Karpas-422 (cell line): Measurements from ENCODE around the gene SUB1. TPM values are rescaled to one million over a fixed set of nuclear protein-coding genes. Genes with fewer than 3 reads are reported as not detected.
A peak's percentile ranks its signal among the peaks of the same experiment; 100 is the strongest.

ENCODE experiments used
- DNase-seq: peaks from one replicate; pipeline ENCODE4 v3.0.0-alpha.2; 2015
- H2AFZ ChIP-seq: fragments of 200-600 bp; sonication (generic); 2 replicates; pipeline ENCODE4 v1.6.1; 2014; ENCODE audit warnings: antibody characterized with exemption, low read length, mixed read lengths
- H3K27ac ChIP-seq: fragments of 200-600 bp; sonication (generic); 2 replicates; pipeline ENCODE4 v1.5.1; 2014; ENCODE audit warnings: mild to moderate bottlenecking, low read length, moderate library complexity
- H3K27me3 ChIP-seq: fragments of 200-600 bp; sonication (generic); 2 replicates; pipeline ENCODE4 v1.6.1; 2014; ENCODE audit warnings: low read length, mixed read lengths
- H3K36me3 ChIP-seq: fragments of 200-600 bp; sonication (generic); 2 replicates; pipeline ENCODE4 v1.6.1; 2014; ENCODE audit warnings: low read length, mixed read lengths; ENCODE audit not compliant: insufficient read depth
- H3K4me1 ChIP-seq: fragments of 200-600 bp; sonication (generic); 2 replicates; pipeline ENCODE4 v1.6.1; 2014; ENCODE audit warnings: mild to moderate bottlenecking, low read length, mixed read lengths
- H3K4me2 ChIP-seq: fragments of 200-600 bp; sonication (generic); 2 replicates; pipeline ENCODE4 v1.6.1; 2014; ENCODE audit warnings: low read length, low read depth, mild to moderate bottlenecking; ENCODE audit not compliant: poor library complexity, severe bottlenecking
- H3K4me3 ChIP-seq: fragments of 200-600 bp; sonication (generic); 2 replicates; pipeline ENCODE4 v1.5.1; 2014; ENCODE audit warnings: mild to moderate bottlenecking, antibody characterized with exemption, low read length, mixed read lengths
- H3K79me2 ChIP-seq: fragments of 200-600 bp; sonication (generic); 2 replicates; pipeline ENCODE4 v1.6.1; 2014; ENCODE audit warnings: mild to moderate bottlenecking, low read length, mixed read lengths
- H3K9ac ChIP-seq: fragments of 200-600 bp; sonication (generic); 2 replicates; pipeline ENCODE4 v1.6.0; 2014; ENCODE audit warnings: low read length
- H3K9me2 ChIP-seq: fragments of 200-600 bp; sonication (generic), shearing (Covaris generic); replicated peaks from 2 replicates; pipeline ENCODE4 v1.6.0; 2014; ENCODE audit warnings: mild to moderate bottlenecking, low read length, moderate library complexity; ENCODE audit not compliant: insufficient read depth
- H3K9me3 ChIP-seq: fragments of 300-700, 200-600 bp; sonication (generic); 2 replicates; pipeline ENCODE4 v1.6.1; 2014; ENCODE audit warnings: low read length, mixed read lengths
- H4K20me1 ChIP-seq: fragments of 200-600 bp; sonication (generic); 2 replicates; pipeline ENCODE4 v1.6.1; 2014; ENCODE audit warnings: mild to moderate bottlenecking, antibody characterized with exemption, low read length, low read depth; ENCODE audit not compliant: insufficient read depth
- total RNA-seq: library from RNA; depleted of rRNA; stranded (reverse); fragments of >200 nt; shearing (Covaris generic); gene quantifications from 2 replicates; pipeline ENCODE4 v1.2.3, GENCODE V29; 2014; ENCODE audit warnings: low replicate concordance

Gene SUB1
- total RNA-seq, 1 experiment from 2014 or later = 75.0 TPM

GRCh38 chr5:32612134-32612888 lies 27.0 kb downstream of the SUB1 start:
- DNase-seq = no peak
- H3K27ac ChIP-seq = no peak overlapping the region
- no peak overlapping the region for H2AFZ ChIP-seq
- H3K36me3 ChIP-seq = no peaks in the 10 kb centered on the region
- no peaks in the 10 kb centered on the region for H3K9me3 ChIP-seq
- no peaks in the 10 kb centered on the region for H3K4me1 ChIP-seq
- H3K9me2 ChIP-seq = no peaks in the 10 kb centered on the region
- H3K9ac ChIP-seq = no peak overlapping the region
- H3K79me2 ChIP-seq = no peaks in the 10 kb centered on the region
- no peak overlapping the region for H3K4me3 ChIP-seq
- H3K4me2 ChIP-seq = no peak overlapping the region
- no peaks in the 10 kb centered on the region for H3K27me3 ChIP-seq
- no peaks in the 10 kb centered on the region for H4K20me1 ChIP-seq

GRCh38 chr5:32613050-32613672 lies 27.8 kb downstream of the SUB1 start:
- DNase-seq = peak; percentile 91
- H3K9me2 ChIP-seq = no peaks in the 10 kb centered on the region
- no peak overlapping the region for H3K9ac ChIP-seq
- no peaks in the 10 kb centered on the region for H4K20me1 ChIP-seq
- no peaks in the 10 kb centered on the region for H3K4me1 ChIP-seq
- H3K27me3 ChIP-seq = no peaks in the 10 kb centered on the region
- no peaks in the 10 kb centered on the region for H3K36me3 ChIP-seq
- no peak overlapping the region for H3K4me2 ChIP-seq
- H3K79me2 ChIP-seq = no peaks in the 10 kb centered on the region
- no peaks in the 10 kb centered on the region for H3K9me3 ChIP-seq
- no peak overlapping the region for H3K4me3 ChIP-seq
- no peak overlapping the region for H2AFZ ChIP-seq
- no peak overlapping the region for H3K27ac ChIP-seq

GRCh38 chr5:32615236-32615635 lies 29.9 kb downstream of the SUB1 start:
- Histone ChIP-seq H3K9me2 (no peaks in the 10 kb centered on the region), H3K4me3 (no peak overlapping the region), H3K79me2 (no peaks in the 10 kb centered on the region), H4K20me1 (no peaks in the 10 kb centered on the region), H3K9ac (no peak overlapping the region), H3K4me1 (no peaks in the 10 kb centered on the region), H2AFZ (no peak overlapping the region), H3K9me3 (no peaks in the 10 kb centered on the region), H3K27me3 (no peaks in the 10 kb centered on the region), H3K36me3 (no peaks in the 10 kb centered on the region), H3K27ac (no peak overlapping the region), H3K4me2 (no peak overlapping the region)
- DNase-seq = no peak

GRCh38 chr5:32618962-32619361 lies 33.6 kb downstream of the SUB1 start:
- Histone ChIP-seq H4K20me1 (no peaks in the 10 kb centered on the region), H3K27ac (no peak overlapping the region), H3K9me2 (no peaks in the 10 kb centered on the region), H3K9ac (no peak overlapping the region), H2AFZ (no peak overlapping the region), H3K4me1 (no peaks in the 10 kb centered on the region), H3K4me3 (no peak overlapping the region), H3K79me2 (no peaks in the 10 kb centered on the region), H3K27me3 (no peaks in the 10 kb centered on the region), H3K4me2 (no peak overlapping the region), H3K9me3 (no peaks in the 10 kb centered on the region), H3K36me3 (no peaks in the 10 kb centered on the region)
- DNase-seq = no peak

GRCh38 chr5:32621256-32621655 lies 35.9 kb downstream of the SUB1 start:
- Histone ChIP-seq H3K4me1 (no peaks in the 10 kb centered on the region), H2AFZ (no peak overlapping the region), H3K9ac (no peak overlapping the region), H3K36me3 (no peaks in the 10 kb centered on the region), H3K4me2 (no peak overlapping the region), H3K9me3 (no peaks in the 10 kb centered on the region), H3K4me3 (no peak overlapping the region), H3K27ac (no peak overlapping the region), H3K27me3 (no peaks in the 10 kb centered on the region), H4K20me1 (no peaks in the 10 kb centered on the region), H3K9me2 (no peaks in the 10 kb centered on the region), H3K79me2 (no peaks in the 10 kb centered on the region)
- DNase-seq = no peak

- no peak overlapping the region for H3K27ac ChIP-seq
- H3K9me3 ChIP-seq = no peaks in the 10 kb centered on the region
- DNase-seq = no peak
- no peaks in the 10 kb centered on the region for H3K27me3 ChIP-seq
- no peaks in the 10 kb centered on the region for H3K4me1 ChIP-seq
- no peaks in the 10 kb centered on the region for H4K20me1 ChIP-seq
- no peak overlapping the region for H2AFZ ChIP-seq
- no peaks in the 10 kb centered on the region for H3K79me2 ChIP-seq
- H3K9ac ChIP-seq = no peak overlapping the region
- no peak overlapping the region for H3K4me2 ChIP-seq
- H3K36me3 ChIP-seq = no peaks in the 10 kb centered on the region
- H3K9me2 ChIP-seq = no peaks in the 10 kb centered on the region
- H3K4me3 ChIP-seq = no peak overlapping the region
These were observed 39.7 kb downstream of the SUB1 start for GRCh38 chr5:32625106-32625505.

GRCh38 chr5:32625547-32625946 lies 40.2 kb downstream of the SUB1 start:
- Histone ChIP-seq H3K36me3 (no peaks in the 10 kb centered on the region), H3K27ac (no peak overlapping the region), H3K4me3 (no peak overlapping the region), H3K79me2 (no peaks in the 10 kb centered on the region), H4K20me1 (no peaks in the 10 kb centered on the region), H3K27me3 (no peaks in the 10 kb centered on the region), H3K4me1 (no peaks in the 10 kb centered on the region), H3K9ac (no peak overlapping the region), H3K9me3 (no peaks in the 10 kb centered on the region), H3K4me2 (no peak overlapping the region), H2AFZ (no peak overlapping the region), H3K9me2 (no peaks in the 10 kb centered on the region)
- no peak for DNase-seq

- Histone ChIP-seq H3K4me2 (no peak overlapping the region), H3K9ac (no peak overlapping the region)
These were observed 42.0 kb downstream of the SUB1 start for GRCh38 chr5:32627219-32627870.

More at GRCh38 chr5:32627219-32627870, 42.0 kb downstream of the SUB1 start:
- no peak for DNase-seq
- Histone ChIP-seq H3K27ac (no peak overlapping the region), H3K4me3 (no peak overlapping the region), H3K36me3 (no peaks in the 10 kb centered on the region), H2AFZ (no peak overlapping the region), H4K20me1 (no peaks in the 10 kb centered on the region), H3K9me2 (no peaks in the 10 kb centered on the region), H3K4me1 (no peaks in the 10 kb centered on the region), H3K27me3 (no peaks in the 10 kb centered on the region), H3K79me2 (no peaks in the 10 kb centered on the region), H3K9me3 (no peaks in the 10 kb centered on the region)
